Fibroblast of peridontal ligament (primary cell): ENCODE measurements around the gene THNSL1.
"Not testable (repeated sequence)": the region's sequence is repeated elsewhere in the genome, so short reads cannot be mapped to it uniquely, and the experiment has no call there.

Source experiments
- DNase-seq: peaks from one replicate; pipeline ENCODE4 v3.0.0-alpha.2; 2010; ENCODE audit errors: extremely low read depth

Gene THNSL1

DNA sequence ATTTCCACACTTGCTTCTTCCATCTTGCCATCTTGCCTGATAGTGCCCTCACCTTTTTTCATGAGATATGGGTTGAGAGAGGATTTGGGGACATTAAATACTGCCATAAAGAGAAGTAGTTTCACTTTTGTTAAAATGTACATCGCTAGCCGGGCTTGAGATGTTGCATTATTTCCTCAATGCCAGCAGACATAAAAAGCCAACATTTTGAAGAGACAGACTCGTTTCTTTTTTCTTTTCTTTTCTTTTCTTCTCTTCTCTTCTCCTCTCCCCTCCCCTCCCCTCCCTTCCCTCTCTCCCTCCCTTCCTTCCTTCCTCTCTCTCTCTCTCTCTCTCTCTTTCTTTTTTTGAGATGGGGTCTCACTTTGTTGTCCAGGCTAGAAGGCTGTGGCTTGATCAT lies 18.4 kb upstream of the THNSL1 start:
- no peak for DNase-seq

DNA sequence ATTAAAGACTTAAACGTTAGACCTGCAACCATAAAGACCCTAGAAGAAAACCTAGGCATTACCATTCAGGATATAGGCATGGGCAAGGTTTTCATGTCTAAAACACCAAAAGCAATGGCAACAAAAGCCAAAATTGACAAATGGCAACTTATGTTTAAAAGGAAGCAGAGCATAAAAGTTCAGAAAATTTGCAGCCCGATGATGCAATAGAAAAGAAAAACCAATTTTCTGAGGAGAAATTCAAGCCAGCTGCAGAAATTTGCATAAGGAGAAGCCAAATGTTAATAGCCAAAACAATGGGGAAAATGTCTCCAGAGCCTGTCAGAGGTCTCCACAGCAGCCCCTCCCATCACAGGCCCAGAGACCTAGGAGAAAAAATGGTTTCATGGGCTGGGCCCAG lies 4.8 kb upstream of the THNSL1 start:
- not testable (repeated sequence) for DNase-seq

DNA sequence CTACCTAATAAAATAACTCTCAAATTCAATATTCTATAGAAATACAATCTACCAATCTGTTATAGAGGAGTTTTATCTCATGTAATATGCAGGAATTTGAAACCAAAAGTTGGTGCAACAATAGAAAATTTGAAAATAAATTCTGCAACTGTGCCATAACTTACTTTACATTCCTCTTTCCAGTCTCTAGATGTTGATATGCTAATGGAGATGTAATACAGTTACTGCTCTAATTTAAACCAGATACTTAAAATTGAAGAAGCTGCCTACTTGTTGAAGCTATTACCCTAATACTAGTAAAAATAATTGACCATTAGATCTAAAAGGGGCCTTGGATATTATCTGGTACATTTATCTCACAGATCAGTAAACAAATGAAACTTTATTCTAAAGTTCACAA lies 1.8 kb upstream of the THNSL1 start:
- no peak for DNase-seq

DNA sequence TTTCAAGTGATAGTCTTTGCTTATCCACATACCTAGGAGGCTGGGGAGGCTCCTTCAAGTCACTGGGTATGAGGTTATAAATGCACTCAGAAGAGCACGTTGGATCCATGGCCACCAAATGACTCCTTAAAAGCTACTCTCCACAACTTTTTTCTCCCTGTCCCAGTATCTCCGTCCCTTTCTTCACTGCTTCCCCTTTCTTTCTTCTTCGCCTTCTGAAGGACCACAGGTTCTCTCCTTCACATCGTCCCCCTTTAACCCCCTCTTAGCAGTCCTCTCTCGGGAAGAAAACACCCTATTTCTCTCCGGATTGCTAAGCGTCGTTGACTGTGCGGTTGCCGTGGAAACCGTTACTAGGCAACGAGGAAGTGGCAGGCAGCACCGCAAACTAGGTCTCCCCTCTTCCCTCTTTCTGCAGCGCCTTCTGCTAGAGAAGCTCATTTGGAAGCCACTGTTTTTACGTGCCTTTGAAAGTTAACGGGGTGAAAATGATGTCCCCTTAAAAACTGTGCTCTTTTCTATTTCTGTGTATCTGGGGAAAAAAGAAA lies 510 bp upstream of the THNSL1 start, which contains the start of gene ENKUR:
Gene ENKUR, minus strand, starts transcription at position 331 of the 548 bp plus-strand sequence. Its CDS starts 222 bp downstream, at position 109.
- peak; percentile 93 for DNase-seq

DNA sequence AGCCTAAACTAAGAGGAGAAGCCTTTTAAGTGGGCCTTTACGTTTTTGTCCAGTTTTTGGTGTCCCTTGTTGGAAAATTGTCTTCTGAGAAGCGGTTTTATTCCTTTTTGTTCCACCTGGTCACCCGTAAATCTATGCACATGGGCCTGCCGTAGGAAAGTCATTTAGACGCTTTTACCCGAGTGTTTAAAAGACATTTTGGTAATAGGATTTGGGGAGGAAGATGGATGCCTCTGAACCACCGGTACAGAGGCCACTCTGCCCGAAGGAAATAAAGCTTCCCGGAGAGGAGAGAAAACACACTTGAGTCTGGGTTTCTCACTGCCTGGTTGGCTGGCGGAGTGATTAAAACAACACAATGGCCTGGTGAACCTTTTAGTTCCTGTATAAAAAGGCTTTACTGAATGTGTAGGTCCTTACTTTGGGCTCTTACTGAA lies 760 bp downstream of the THNSL1 start:
- no peak for DNase-seq

DNA sequence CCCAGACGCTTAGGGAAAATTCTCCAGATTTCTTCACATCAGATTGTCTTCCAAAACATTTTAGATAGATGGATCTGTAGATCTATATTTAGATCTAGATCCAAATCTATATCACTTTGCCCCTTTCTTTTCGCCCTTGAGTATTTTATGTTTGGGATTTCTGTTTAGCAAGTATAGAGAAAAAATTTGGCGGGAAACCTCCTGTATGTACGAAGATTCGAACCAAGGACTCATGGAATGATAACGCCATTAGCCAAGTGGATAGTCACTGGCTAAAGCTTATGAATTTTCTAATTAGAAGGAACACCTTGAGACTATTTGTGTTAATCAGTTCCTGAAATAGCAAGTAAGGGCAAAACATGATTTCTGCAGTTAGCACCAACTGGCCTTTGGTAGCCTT lies 1.2 kb downstream of the THNSL1 start:
- DNase-seq: no peak

DNA sequence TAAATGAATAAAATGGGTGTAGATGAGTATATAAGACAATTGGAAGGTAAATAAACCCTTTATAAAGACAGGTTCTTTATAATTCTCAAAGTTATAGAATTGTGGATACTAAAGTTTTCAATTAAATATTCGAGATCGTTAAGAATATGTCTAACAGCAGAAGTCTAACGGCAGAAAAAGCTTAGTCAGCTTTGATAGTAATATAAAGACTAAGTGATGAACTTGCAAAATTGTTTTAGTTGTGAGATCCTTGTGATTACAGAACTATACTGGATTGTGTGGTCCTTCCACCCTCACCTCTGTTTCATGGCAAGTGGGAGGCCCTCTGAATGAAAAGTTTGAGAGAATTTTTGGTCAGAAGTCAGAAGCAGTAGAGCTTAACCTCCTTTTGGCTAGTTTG lies 2.3 kb downstream of the THNSL1 start:
- DNase-seq: no peak

DNA sequence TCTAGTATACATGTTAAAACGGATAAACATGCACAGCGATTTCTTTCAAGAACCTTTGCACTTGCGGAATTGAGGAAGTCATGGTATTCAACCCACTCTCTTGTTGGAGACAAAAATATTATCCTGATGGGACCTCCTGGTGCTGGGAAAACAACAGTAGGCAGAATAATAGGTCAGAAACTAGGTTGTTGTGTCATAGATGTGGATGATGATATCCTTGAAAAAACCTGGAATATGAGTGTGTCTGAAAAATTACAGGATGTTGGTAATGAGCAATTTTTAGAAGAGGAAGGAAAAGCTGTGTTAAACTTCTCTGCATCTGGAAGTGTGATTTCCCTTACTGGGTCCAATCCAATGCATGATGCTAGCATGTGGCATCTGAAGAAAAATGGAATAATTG lies 6.9 kb downstream of the THNSL1 start:
- DNase-seq: no peak

DNA sequence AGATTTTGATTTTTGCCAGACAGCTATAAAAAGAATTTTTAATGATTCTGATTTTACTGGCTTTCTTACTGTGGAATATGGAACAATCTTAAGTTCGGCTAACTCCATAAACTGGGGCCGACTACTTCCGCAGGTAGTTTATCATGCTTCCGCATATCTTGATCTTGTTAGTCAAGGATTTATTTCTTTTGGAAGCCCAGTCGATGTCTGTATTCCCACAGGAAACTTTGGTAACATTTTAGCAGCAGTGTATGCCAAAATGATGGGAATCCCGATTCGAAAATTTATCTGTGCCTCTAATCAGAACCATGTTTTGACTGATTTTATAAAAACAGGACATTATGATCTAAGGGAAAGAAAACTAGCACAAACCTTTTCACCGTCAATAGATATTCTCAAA lies 8.1 kb downstream of the THNSL1 start:
- DNase-seq: no peak

DNA sequence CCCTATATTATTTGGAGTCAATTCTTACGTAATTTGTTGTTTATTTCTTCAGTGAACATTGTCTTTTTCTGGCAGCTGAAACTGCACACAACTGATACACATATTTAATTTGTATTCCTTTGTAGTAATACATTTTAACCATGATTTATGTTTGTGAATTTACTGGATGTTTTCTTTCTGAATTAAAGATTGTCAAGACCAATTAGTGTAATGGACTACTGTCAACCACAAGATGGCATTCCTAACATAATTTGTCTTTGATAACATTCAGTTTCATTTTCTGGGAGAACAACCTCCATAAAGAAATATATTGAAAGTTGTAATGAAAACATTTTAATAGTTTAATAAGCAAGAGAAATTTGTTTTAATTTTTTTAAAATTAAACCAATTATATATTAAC lies 10.1 kb downstream of the THNSL1 start:
- DNase-seq: peak; percentile 55

DNA sequence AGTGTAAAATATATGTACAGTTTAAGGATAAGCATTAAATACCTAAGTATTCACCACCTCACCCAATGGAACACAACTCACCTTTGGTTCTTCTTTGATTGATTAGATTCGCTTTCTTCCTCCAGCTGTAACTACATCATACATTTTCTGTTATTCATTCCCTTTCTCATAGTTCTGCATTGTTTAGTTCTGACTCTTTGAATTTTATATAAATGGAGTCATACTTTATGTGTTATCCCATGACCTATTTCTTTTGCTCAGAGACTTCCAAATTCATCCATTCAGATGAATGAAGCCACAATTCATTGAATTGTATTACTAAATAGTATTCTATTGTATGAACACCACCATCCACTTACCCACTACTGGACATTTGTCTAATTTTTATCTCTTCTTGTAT lies 12.3 kb downstream of the THNSL1 start:
- DNase-seq: peak; percentile 35

DNA sequence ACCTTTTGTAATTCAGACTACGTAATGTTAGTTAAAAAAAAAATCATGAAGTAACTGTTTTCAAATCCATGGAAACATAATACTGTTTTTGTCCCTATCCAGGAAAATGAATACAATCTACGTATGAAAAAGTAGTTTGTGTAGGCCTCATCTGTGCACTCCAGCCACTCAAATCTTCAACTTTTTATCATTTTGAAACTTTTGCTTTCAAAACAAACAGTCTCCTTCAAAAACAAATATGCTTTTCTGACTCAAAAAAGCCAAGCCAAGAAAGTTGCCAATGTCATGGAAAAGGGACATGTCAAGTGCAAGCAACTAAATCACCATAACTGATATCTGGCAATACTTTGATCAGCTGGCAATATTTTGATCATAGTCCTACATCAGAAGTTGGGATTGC lies 13.1 kb downstream of the THNSL1 start:
- DNase-seq: no peak

DNA sequence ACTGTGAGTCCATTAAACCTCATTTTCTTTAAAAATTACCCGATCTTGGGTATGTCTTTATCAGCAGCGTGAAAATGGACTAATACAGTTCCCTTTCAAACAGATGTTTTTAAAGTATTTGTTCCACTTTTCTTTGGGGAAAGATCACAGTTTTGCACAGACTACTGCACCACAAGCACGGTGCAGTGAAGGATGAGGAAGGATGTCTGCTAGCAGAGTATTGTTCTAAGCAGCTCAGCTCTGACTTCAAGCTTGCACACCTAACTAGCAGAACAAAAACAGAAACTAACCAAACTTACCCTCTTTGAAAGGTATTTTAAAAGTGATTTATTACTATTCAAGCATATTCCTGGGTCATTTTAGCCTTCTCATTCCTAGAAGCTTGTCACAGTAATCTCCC lies 20.0 kb downstream of the THNSL1 start:
- DNase-seq: no peak

DNA sequence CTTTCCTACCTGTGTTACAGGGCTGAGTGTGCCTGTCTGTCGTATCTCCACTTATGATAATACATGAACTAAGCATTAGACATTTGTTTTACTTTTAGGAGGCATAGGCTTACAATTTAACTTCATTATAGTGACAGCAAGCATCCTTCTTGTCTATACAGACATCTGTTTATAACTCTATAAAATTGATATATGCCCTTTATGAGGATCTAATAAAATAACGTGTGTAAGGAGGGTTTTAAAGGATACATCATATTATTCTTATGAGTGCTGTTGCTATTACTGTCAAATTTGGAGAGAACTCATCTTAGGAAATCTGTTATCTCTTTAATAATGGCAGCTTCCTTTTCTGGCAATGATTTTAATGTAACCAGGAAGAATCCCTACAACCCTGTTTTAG lies 21.9 kb downstream of the THNSL1 start:
- DNase-seq: no peak

DNA sequence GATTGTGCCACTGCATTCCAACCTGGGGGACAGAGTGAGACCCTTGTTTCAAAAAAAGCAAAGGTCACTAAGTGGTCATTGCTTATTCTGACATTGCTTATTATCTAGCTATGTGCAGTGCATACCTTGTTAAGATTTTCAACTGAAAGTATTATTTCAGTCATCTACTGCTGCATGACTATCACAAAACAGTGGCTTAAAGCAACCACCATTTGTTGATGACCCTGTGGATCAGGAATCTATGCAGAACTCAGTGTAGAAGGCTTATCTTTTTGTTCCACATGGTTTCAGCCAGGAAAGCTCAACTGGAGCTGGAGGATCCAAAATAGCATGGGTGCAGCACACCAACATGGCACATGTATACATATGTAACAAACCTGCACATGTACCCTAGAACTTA lies 23.1 kb downstream of the THNSL1 start:
- DNase-seq: no peak

DNA sequence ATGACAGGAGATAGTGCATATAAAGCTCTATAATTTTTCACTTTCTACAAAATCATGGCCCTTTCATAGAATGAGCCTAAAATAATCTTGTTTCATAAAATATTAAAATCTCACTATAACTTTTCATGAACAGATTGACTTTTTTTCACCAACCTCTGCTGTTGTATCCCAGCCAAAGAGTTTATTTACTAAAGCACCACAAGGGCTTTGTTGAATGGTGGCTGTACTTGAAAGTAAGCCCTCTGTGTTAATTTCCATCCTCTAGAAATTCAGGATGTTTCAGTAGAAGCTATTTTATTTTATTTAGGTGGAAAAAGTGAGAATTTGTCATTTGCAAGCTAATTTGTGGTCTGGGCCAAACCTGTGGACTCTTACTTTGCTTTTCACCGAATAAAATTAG lies 30.2 kb downstream of the THNSL1 start:
- no peak for DNase-seq

DNA sequence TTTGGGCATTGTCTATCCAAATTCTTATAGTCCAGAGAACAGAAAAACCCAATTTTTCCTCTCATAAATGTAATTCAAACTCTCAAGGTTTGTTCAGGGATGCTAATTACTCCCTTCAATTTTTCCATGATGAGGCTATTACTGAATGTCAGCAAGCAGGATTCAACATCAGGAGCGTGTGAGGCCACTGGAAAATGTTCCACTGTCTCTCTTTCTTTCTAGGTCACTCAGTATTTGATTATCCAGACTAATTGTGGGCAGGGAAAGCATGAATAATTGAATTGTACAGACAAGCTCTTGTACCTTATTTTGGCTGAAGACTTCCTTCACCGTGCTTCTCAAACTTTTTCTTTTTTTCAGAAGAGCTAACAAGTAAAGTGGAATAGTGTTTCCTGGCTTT lies 30.7 kb downstream of the THNSL1 start:
- no peak for DNase-seq

DNA sequence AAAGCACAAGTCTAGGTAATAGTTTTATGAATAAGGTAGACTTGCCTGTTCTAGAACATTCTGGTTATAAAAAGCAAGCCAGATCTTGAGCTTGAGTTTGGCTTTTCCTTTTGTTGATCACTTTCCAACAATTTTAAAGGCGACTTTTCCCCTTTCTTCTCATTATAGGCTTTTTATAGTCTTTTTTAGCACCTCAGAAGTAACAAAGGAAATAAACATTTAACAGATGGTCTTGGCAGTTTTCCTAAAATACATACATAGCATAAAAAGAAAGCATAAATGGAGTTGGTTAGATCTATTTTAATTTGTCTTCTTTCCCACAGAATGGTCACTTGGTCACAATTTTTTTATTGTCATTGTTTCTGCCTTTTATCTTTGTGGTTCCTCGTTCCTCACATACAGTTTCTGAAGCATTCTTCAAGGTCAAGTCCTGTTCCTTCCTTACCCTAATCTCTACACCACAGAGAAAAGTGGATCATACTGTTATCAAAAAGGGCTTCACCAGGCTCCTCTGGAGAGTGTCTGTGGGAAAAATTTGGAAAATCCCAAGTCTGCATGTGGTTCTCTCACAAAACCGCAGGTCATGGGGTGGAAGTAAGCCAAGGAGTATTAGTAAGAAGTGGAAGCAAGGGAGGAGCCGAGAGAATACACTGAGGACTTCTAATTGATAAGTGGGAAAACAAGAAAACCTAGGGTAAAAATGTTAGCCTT lies 31.3 kb downstream of the THNSL1 start:
- peak; percentile 95 for DNase-seq

DNA sequence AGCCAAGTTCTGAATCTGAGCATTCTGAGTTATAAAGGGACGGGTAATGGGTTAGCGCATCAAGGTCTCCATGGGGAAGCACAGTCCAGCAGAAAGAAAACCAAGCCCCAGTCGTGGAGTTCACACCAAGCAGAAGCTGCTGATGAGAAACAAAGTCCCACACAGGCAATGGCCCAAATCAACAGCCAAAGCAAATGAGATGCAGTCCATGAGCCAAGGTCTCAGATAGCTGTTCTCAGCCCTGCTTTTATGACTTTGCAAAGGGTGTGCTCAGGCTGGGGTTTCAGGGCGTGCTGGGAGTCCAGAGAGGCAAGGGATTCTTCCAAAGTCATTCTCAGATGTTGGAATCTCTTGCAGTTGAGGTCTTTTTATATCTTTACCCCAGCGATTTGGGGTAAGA lies 32.0 kb downstream of the THNSL1 start:
- peak; percentile 12 for DNase-seq

DNA sequence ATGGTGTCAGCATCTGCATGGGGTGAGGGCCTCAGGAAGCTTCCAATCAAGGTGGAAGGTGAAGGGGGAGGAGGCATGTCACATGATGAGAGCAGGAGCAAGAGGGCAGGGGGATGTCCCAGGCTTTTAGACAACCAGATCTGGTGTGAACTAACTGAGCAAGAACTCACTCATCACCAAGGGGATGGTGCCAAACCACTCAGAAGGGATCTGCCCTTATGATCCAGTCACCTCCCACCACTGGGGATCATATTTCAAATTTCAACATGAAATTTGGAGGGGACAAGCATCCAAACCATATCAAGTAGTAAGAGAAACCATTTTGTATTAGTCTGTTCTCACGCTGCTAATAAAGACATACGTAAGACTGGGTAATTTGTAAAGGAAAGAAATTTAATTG lies 33.6 kb downstream of the THNSL1 start:
- peak; percentile 60 for DNase-seq

DNA sequence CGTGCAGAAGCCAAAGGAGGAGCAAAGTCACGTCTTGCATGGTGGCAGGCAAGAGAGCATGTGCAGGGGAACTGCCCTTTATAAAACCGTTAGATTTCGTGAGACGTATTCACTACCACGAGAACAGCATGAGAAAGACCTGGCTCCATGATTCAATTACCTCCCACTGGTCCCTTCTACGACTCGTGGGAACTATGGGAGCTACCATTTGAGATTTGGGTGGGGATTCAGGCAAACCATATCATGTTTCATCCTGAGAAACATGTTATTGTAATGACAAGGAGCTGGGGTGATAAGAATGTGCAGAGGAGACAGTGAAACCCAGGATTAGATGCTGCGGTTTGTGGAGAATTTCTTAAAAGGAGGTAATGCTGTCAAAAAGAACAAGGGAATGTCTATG lies 34.0 kb downstream of the THNSL1 start:
- DNase-seq: no peak

DNA sequence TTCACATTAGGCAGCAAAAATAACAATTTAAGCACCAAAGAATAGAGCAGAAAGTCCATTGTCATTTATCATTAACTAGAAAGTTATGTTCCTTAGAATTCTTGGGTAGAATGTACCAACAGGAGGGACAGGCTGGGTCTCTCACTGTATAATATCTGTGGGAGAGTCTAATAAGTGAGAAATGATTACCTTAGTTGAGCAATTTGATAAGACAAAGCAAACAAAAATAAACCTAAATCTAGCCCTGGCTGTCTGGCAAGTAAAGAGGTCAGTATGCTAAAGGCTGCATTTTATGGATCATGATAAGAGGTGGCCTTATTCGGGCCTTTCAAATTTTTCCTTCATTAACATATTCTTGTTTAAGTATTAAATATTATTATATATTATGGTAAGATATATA lies 35.6 kb downstream of the THNSL1 start:
- DNase-seq: no peak

DNA sequence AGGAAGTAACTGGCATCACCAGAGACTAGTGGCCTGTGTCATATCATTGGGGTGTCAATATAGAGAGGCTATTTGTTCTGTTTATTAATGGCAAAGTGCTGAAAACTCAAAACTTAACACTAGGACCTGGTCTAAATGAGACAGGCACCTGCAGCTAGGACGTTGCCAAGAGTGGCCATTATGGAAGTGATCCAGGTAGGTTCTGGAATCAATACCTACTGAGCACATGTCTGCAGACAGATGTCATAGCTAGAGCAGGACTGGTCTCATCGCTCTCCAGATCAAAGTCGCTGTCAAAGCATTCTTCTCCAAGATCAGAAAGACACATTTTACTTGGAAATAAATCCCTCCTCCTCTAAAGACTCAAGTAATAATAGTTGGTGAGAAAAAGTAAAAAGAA lies 40.3 kb downstream of the THNSL1 start:
- no peak for DNase-seq

DNA sequence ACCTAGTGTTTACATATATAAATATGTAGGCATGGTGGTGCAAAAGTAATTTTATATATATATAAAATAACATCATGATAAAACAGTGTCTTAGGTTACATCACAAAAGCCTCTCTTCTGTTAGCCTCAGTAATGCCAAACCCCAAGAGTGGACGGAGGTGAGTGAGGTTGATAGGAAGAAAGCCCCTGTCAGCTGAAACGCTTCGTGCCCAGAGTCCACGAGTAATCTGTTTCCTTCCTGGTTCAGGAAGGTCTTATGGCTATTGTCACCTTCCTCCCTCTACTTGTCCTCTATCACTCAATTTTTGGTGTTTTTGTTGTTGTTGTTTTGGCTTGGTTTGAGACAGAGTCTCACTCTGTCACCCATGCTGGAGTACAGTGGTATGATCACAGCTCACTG lies 41.5 kb downstream of the THNSL1 start:
- DNase-seq: no peak
